ENCODE measurements around the gene MAGEB16. TPM values are rescaled to one million over a fixed set of nuclear protein-coding genes. Genes with fewer than 3 reads are reported as not detected.
A peak's percentile ranks its signal among the peaks of the same experiment; 100 is the strongest.

The MAGEB16 gene
- total RNA-seq: not detected
- polyA plus RNA-seq: not detected

GRCh38 chrX:35798042-35798441, at the start of gene MAGEB16:
TSS of gene MAGEB16 (plus strand) at chrX:35798342. CDS start at chrX:35802197, 3,855 bp downstream.
- Histone ChIP-seq H3K36me3 (ENCODE audit: insufficient read depth, low read length) (no peaks in the 10 kb centered on the region), H3K4me3 (ENCODE audit: low read length) (no peak within 1 kb of the TSS), H3K27me3 (ENCODE audit: insufficient read depth, low read length, poor library complexity, severe bottlenecking) (no peaks in the 10 kb centered on the region), H3K9me3 (ENCODE audit: low read length) (no peaks in the 10 kb centered on the region), H3K27ac (ENCODE audit: low read depth, low read length) (no peak within 1 kb of the TSS), H3K4me1 (ENCODE audit: insufficient read depth, low read length) (no peaks in the 10 kb centered on the region)
- CTCF ChIA-PET: no interaction called here
- peaks cover 2 to 8% (median 3%) of the 10 kb centered on the region in 5 donors for H3K9me3 Mint-ChIP-seq
- H3K27ac Mint-ChIP-seq: no peak within 1 kb of the TSS
- POLR2A ChIA-PET: no interaction called here
- no peak for DNase-seq
- no peaks in the 10 kb centered on the region for H3K27me3 Mint-ChIP-seq
- H3K4me1 Mint-ChIP-seq: no peaks in the 10 kb centered on the region
- no peaks in the 10 kb centered on the region for H3K36me3 Mint-ChIP-seq
- no peak within 1 kb of the TSS for H3K4me3 Mint-ChIP-seq

- Mint-ChIP-seq H3K27me3 (no peaks in the 10 kb centered on the region), H3K4me3 (no peak overlapping the region), H3K4me1 (no peaks in the 10 kb centered on the region), H3K36me3 (no peaks in the 10 kb centered on the region), H3K27ac (peak overlapping the region in 1 of 8 donors; percentile 27), H3K9me3 (peaks cover 0 to 5% (median 1%) of the 10 kb centered on the region in 5 donors)
- POLR2A ChIA-PET: no interaction called here
- Histone ChIP-seq H3K27me3 (ENCODE audit: insufficient read depth, low read length, poor library complexity, severe bottlenecking) (no peaks in the 10 kb centered on the region), H3K27ac (ENCODE audit: low read depth, low read length) (no peak overlapping the region), H3K4me1 (ENCODE audit: insufficient read depth, low read length) (no peaks in the 10 kb centered on the region), H3K9me3 (ENCODE audit: low read length) (no peaks in the 10 kb centered on the region), H3K4me3 (ENCODE audit: low read length) (no peak overlapping the region), H3K36me3 (ENCODE audit: insufficient read depth, low read length) (no peaks in the 10 kb centered on the region)
- DNase-seq: no peak
- CTCF ChIA-PET: no interaction called here
Measured at GRCh38 chrX:35773958-35774564, 24.1 kb upstream of the MAGEB16 start.

- no peak for DNase-seq
- H3K4me3 Mint-ChIP-seq: no peak overlapping the region
- Histone ChIP-seq H3K4me1 (ENCODE audit: insufficient read depth, low read length) (no peaks in the 10 kb centered on the region), H3K36me3 (ENCODE audit: insufficient read depth, low read length) (no peaks in the 10 kb centered on the region), H3K27ac (ENCODE audit: low read depth, low read length) (no peak overlapping the region), H3K9me3 (ENCODE audit: low read length) (no peaks in the 10 kb centered on the region), H3K4me3 (ENCODE audit: low read length) (no peak overlapping the region), H3K27me3 (ENCODE audit: insufficient read depth, low read length, poor library complexity, severe bottlenecking) (no peaks in the 10 kb centered on the region)
- H3K36me3 Mint-ChIP-seq: no peaks in the 10 kb centered on the region
- H3K9me3 Mint-ChIP-seq: peaks cover 0 to 14% (median 3%) of the 10 kb centered on the region in 5 donors
- no peak overlapping the region for H3K27ac Mint-ChIP-seq
- CTCF ChIA-PET: no interaction called here
- no peaks in the 10 kb centered on the region for H3K4me1 Mint-ChIP-seq
- no peaks in the 10 kb centered on the region for H3K27me3 Mint-ChIP-seq
- POLR2A ChIA-PET: no interaction called here
Measured at GRCh38 chrX:35785075-35785474, 13.1 kb upstream of the MAGEB16 start.

GRCh38 chrX:35786271-35786670, 11.9 kb upstream of the MAGEB16 start:
- no peaks in the 10 kb centered on the region for H3K36me3 Mint-ChIP-seq
- POLR2A ChIA-PET: no interaction called here
- peaks cover 0 to 11% (median 3%) of the 10 kb centered on the region in 5 donors for H3K9me3 Mint-ChIP-seq
- no peaks in the 10 kb centered on the region for H3K4me1 Mint-ChIP-seq
- no peak overlapping the region for H3K4me3 Mint-ChIP-seq
- no peak overlapping the region for H3K27ac ChIP-seq (ENCODE audit: low read depth, low read length)
- no peak for DNase-seq
- no peak overlapping the region for H3K27ac Mint-ChIP-seq
- H3K36me3 ChIP-seq (ENCODE audit: insufficient read depth, low read length): no peaks in the 10 kb centered on the region
- no peaks in the 10 kb centered on the region for H3K27me3 ChIP-seq (ENCODE audit: insufficient read depth, low read length, poor library complexity, severe bottlenecking)
- H3K27me3 Mint-ChIP-seq: no peaks in the 10 kb centered on the region
- CTCF ChIA-PET: no interaction called here
- no peaks in the 10 kb centered on the region for H3K4me1 ChIP-seq (ENCODE audit: insufficient read depth, low read length)
- no peaks in the 10 kb centered on the region for H3K9me3 ChIP-seq (ENCODE audit: low read length)
- H3K4me3 ChIP-seq (ENCODE audit: low read length): no peak overlapping the region

GRCh38 chrX:35787867-35788266, 10.3 kb upstream of the MAGEB16 start:
- Histone ChIP-seq H3K27me3 (ENCODE audit: insufficient read depth, low read length, poor library complexity, severe bottlenecking) (no peaks in the 10 kb centered on the region), H3K36me3 (ENCODE audit: insufficient read depth, low read length) (no peaks in the 10 kb centered on the region), H3K27ac (ENCODE audit: low read depth, low read length) (no peak overlapping the region), H3K4me3 (ENCODE audit: low read length) (no peak overlapping the region), H3K4me1 (ENCODE audit: insufficient read depth, low read length) (no peaks in the 10 kb centered on the region), H3K9me3 (ENCODE audit: low read length) (no peaks in the 10 kb centered on the region)
- DNase-seq: no peak
- peaks cover 0 to 9% (median 3%) of the 10 kb centered on the region in 5 donors for H3K9me3 Mint-ChIP-seq
- H3K4me1 Mint-ChIP-seq: no peaks in the 10 kb centered on the region
- H3K4me3 Mint-ChIP-seq: no peak overlapping the region
- CTCF ChIA-PET: no interaction called here
- H3K27ac Mint-ChIP-seq: no peak overlapping the region
- POLR2A ChIA-PET: no interaction called here
- no peaks in the 10 kb centered on the region for H3K36me3 Mint-ChIP-seq
- no peaks in the 10 kb centered on the region for H3K27me3 Mint-ChIP-seq

- H3K9me3 Mint-ChIP-seq: peaks cover 0 to 8% (median 4%) of the 10 kb centered on the region in 5 donors
- no peaks in the 10 kb centered on the region for H3K36me3 Mint-ChIP-seq
- no peaks in the 10 kb centered on the region for H3K4me1 Mint-ChIP-seq
- H3K27me3 Mint-ChIP-seq: no peaks in the 10 kb centered on the region
- ChIA-PET POLR2A (no interaction called here), CTCF (no interaction called here)
- Histone ChIP-seq H3K27ac (ENCODE audit: low read depth, low read length) (no peak overlapping the region), H3K4me1 (ENCODE audit: insufficient read depth, low read length) (no peaks in the 10 kb centered on the region), H3K36me3 (ENCODE audit: insufficient read depth, low read length) (no peaks in the 10 kb centered on the region), H3K9me3 (ENCODE audit: low read length) (no peaks in the 10 kb centered on the region), H3K4me3 (ENCODE audit: low read length) (no peak overlapping the region), H3K27me3 (ENCODE audit: insufficient read depth, low read length, poor library complexity, severe bottlenecking) (no peaks in the 10 kb centered on the region)
- H3K27ac Mint-ChIP-seq: peak overlapping the region in 1 of 8 donors; percentile 68
- DNase-seq: no peak
- no peak overlapping the region for H3K4me3 Mint-ChIP-seq
Measured at GRCh38 chrX:35800474-35800873, 2.3 kb downstream of the MAGEB16 start.

GRCh38 chrX:35809781-35810180, 11.6 kb downstream of the MAGEB16 start:
- Mint-ChIP-seq H3K36me3 (no peaks in the 10 kb centered on the region), H3K27ac (no peak overlapping the region), H3K4me3 (no peak overlapping the region), H3K9me3 (peaks cover 0 to 7% (median 2%) of the 10 kb centered on the region in 5 donors), H3K27me3 (no peaks in the 10 kb centered on the region), H3K4me1 (no peaks in the 10 kb centered on the region)
- Histone ChIP-seq H3K27me3 (ENCODE audit: insufficient read depth, low read length, poor library complexity, severe bottlenecking) (no peaks in the 10 kb centered on the region), H3K4me1 (ENCODE audit: insufficient read depth, low read length) (no peaks in the 10 kb centered on the region), H3K4me3 (ENCODE audit: low read length) (no peak overlapping the region), H3K9me3 (ENCODE audit: low read length) (no peaks in the 10 kb centered on the region), H3K27ac (ENCODE audit: low read depth, low read length) (no peak overlapping the region), H3K36me3 (ENCODE audit: insufficient read depth, low read length) (no peaks in the 10 kb centered on the region)
- ChIA-PET CTCF (no interaction called here), POLR2A (no interaction called here)
- no peak for DNase-seq

GRCh38 chrX:35819241-35819640, 21.1 kb downstream of the MAGEB16 start:
- Histone ChIP-seq H3K4me1 (ENCODE audit: insufficient read depth, low read length) (no peaks in the 10 kb centered on the region), H3K27ac (ENCODE audit: low read depth, low read length) (no peak overlapping the region), H3K27me3 (ENCODE audit: insufficient read depth, low read length, poor library complexity, severe bottlenecking) (no peaks in the 10 kb centered on the region), H3K9me3 (ENCODE audit: low read length) (no peaks in the 10 kb centered on the region), H3K4me3 (ENCODE audit: low read length) (no peak overlapping the region), H3K36me3 (ENCODE audit: insufficient read depth, low read length) (no peaks in the 10 kb centered on the region)
- Mint-ChIP-seq H3K27ac (peak overlapping the region in 1 of 8 donors; percentile 47), H3K27me3 (no peaks in the 10 kb centered on the region), H3K4me1 (no peaks in the 10 kb centered on the region), H3K36me3 (no peaks in the 10 kb centered on the region), H3K9me3 (peaks cover 0 to 11% (median 2%) of the 10 kb centered on the region in 5 donors), H3K4me3 (no peak overlapping the region)
- ChIA-PET POLR2A (no interaction called here), CTCF (no interaction called here)
- DNase-seq: no peak

- H3K36me3 Mint-ChIP-seq: no peaks in the 10 kb centered on the region
- no peaks in the 10 kb centered on the region for H3K27me3 Mint-ChIP-seq
- H3K4me1 ChIP-seq (ENCODE audit: insufficient read depth, low read length): no peaks in the 10 kb centered on the region
- no peaks in the 10 kb centered on the region for H3K4me1 Mint-ChIP-seq
- peaks cover 0 to 10% (median 3%) of the 10 kb centered on the region in 5 donors for H3K9me3 Mint-ChIP-seq
- ChIA-PET POLR2A (no interaction called here), CTCF (no interaction called here)
- H3K27ac ChIP-seq (ENCODE audit: low read depth, low read length): no peak overlapping the region
- no peak overlapping the region for H3K4me3 Mint-ChIP-seq
- H3K27me3 ChIP-seq (ENCODE audit: insufficient read depth, low read length, poor library complexity, severe bottlenecking): no peaks in the 10 kb centered on the region
- no peaks in the 10 kb centered on the region for H3K9me3 ChIP-seq (ENCODE audit: low read length)
- H3K4me3 ChIP-seq (ENCODE audit: low read length): no peak overlapping the region
- H3K36me3 ChIP-seq (ENCODE audit: insufficient read depth, low read length): no peaks in the 10 kb centered on the region
- no peak for DNase-seq
- H3K27ac Mint-ChIP-seq: no peak overlapping the region
Measured at GRCh38 chrX:35826503-35826902, 28.4 kb downstream of the MAGEB16 start.
